HG02884 (cell line): ENCODE data around the gene C16orf46.
A peak's percentile ranks its signal among the peaks of the same experiment; 100 is the strongest.
"Not testable (repeated sequence)": the region's sequence is repeated elsewhere in the genome, so short reads cannot be mapped to it uniquely, and the experiment has no call there.

Experiments
- ATAC-seq: cut with Tn5 transposase; IDR thresholded peaks from one replicate; pipeline ENCODE4 v1.9.1; 2021; ENCODE audit warnings: mild to moderate bottlenecking, moderate library complexity; ENCODE audit not compliant: unreplicated experiment

The C16orf46 gene

DNA sequence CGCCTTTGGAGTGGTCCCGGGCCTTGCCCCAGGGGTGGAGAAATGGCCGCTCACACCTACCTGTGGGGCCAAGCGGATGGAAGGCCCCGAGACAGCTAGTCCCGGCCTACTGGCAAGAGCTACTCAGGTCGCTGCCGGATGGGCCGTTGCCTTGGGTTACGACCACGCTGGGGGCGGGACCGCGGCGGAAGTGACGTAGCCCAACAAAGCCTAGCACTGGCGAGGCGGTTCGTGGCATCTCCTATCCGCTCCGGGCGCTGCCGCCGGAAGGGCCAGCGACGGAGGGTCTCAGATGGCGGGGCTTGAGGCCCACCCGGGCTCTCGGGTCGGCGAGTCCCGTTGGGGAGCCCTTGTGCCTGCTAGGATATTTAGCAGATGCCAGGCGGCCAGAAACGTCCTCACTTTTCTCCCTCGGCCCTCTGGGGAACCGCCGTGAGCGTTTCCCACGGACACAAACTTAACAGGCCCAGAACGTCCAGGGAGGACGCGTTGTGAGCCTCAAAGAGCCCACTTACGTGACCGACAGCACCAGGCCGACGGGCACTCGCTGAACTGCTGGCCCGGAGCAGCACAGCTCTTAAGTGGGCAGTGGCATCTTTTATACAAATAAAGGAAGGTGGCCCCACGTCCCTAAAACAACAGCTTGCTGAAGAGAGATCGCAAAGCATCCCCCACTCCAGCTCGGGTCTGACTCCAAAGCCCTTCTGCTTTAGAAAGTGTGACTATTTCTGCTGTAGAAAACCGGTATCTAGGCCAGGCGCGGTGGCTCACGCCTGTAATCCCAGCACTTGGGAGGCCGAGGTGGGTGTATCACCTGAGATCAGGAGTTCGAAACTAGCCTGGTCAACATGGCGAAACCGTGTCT, at the start of gene C16orf46:
Gene C16orf46 (minus strand): TSS at position 163 of the 865 bp plus-strand sequence. CDS start 13,283 bp downstream, outside the sequence.
- peak; percentile 91 for ATAC-seq

DNA sequence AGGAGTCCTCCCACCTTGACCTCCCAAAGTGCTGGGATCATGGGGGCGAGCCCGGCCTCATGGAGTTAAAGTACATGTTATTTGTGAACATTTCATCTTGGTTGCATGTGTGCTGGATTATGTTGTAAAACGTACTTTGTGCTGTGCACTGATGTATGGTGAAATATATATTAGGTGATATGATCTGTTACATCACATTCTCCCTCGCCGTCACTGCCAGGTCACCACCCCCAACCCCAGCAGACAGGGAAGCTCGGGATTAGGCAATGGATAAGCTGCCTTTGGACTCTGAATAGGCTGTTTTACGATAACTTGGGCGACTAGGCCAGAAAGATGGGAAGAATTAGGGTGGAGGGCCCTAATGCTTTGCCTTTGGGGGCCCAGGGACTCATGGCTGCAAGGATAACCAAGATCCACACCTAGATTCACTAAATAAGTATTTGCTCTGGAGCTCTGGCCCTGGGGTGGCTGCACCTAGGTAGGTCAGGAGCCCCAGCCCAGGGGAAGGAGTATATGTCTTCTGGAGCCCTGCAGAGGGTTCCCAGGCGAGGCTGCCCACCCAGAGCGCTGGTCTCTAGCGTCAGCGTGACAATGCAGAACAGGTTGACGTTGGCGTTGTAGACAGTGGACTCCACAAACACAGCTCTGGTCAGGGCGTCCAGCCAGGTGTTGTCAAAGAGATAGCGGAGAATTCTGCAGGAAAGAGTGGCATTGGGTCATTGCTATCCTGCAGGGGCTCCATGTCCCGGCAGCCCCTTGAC, 46.2 kb upstream of the C16orf46 start:
- ATAC-seq = no peak

- no peak for ATAC-seq
Observed at GRCh38 chr16:81121474-81121990, 44.5 kb upstream of the C16orf46 start.

DNA sequence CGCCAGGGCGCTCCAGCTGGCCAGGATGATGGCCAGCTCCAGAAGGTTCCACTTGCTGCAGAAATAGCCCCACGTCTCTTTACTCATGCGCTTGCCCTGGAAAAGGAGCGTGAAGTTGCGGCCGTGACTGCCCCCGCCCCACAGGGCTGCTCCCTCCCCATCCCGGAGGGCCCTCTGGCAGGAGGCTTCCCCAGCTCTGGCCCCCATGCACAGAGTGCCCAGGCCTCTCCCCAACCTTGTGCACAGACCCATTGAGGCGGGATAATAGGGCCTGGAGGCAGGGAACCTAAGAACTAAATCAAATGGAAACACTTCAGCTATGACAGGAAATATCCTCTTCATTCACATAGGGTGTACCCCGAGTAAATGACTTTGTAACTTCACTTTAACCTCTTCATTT, 40.4 kb upstream of the C16orf46 start:
- ATAC-seq = no peak

DNA sequence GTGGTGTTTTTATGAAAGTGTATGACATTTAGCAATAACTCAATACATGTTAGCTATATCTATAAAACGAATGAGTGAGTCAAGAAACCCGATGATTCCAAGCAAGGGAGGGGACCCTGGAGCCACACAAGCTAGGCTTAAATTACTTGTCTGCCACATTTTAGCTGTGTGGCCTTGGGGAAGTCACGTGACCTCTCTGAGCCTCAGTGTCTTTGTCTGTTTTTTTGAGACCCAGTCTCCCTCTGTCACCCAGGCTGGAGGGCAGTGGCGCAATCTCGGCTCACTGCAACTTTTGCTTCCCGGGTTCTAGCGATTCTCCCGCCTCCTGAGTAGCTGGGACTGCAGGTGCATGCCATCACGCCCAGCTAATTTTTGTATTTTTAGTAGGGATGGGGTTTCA, 39.2 kb upstream of the C16orf46 start:
- no peak for ATAC-seq

- ATAC-seq = no peak
Observed at GRCh38 chr16:81112453-81112852, 35.4 kb upstream of the C16orf46 start.

DNA sequence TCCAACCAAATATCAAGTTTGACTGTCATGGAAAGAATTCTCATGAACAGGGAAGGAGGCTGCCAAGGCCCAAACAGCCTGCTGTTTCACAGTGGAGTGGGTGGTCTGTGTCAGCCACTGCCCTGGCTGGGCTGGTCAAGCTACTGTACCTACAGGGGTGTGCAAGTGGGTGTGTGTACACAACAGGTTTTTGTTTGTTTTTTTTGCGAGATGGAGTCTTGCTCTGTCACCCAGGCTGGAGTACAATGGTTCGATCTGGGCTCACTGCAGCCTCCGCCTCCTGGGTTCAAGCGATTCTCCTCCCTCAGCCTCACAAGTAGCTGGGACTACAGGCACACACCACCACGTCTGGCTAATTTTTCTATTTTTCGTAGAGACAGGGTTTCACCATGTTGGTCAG, 32.2 kb upstream of the C16orf46 start:
- not testable (repeated sequence) for ATAC-seq

GRCh38 chr16:81107511-81107910, 30.5 kb upstream of the C16orf46 start:
- ATAC-seq = no peak

GRCh38 chr16:81106826-81107503, 29.9 kb upstream of the C16orf46 start:
- ATAC-seq = no peak

DNA sequence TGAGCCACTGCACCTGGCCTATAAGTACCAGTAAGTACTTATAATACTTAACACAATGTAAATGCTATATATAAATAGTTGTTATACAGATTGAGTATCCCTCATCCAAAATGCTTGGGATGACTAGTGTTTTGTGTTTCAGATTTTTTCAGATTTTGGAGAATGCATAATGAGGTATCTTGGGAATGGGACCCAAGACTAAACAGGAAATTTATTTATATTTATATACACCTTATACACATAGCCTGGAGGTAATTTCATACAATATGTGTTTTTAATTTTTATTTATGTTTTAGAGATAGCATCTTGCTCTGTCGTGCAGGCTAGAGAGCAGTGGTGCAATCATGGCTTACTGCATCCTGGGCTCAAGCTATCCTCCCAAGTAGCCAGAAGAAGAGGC, 28.9 kb upstream of the C16orf46 start:
- no peak for ATAC-seq

DNA sequence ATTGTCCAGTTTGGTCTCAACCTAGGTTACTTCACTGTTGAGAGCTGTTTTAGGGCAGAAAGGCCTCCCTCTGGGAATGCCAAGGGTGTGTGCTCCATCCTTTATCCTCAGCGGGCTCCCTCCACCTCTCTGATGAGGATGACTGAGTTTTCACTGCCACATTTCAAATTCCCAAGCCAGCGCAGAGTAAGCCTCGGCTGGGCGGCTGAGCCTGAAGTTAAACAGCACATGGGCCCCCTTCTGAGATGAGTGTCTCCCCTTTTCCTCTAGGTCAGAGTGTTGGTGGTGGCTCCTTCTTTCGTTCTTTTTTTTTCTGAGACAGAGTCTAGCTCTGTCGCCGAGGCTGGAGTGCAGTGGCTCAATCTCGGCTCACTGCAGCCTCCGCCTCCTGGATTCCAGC, 24.7 kb upstream of the C16orf46 start:
- ATAC-seq = no peak

DNA sequence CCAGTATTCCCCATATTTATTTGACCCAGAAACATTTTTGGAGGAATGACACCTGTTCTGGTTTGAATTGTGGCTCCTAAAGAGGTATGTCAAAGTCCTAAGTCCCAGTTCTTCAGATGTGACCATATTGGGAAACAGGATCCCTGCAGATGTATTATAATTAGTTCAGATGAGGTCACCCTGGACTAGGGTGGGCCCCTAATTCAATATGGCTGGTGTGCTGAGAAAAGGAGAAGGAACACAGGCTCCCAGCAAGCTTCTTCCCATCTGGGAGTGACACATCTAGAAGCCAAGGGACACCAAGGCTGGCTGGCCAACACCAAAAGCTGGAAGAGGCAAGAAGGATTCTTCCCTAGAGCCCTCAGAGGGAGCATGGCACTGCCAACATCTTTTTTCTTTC, 22.9 kb upstream of the C16orf46 start:
- ATAC-seq = no peak

- ATAC-seq = no peak
Observed at GRCh38 chr16:81097230-81097629, 20.2 kb upstream of the C16orf46 start.

DNA sequence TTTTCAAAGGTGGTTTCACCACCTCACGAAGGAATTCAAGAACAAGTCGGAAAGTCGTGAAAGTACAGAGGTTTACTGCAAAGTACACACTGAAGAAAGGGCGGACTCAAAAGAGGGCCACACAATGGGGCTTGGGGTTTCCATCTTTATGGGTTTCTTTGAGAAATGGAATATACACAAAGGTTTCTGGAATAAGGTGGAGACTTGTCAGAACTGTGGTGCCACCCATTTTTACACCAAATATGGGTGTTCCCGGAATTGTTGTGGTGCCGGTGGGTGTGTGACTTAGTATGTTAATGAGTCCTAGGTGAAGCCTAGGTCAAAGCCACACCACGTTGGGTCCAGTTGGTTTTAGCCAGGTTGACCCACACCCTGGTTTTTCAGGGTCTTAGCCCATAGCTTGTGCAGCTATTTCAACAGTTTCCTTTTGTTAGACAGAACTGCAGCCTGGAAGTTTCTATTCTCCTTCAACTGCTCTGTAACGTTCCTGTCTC, 19.7 kb upstream of the C16orf46 start:
- ATAC-seq = no peak

- ATAC-seq = peak; percentile 98
Observed at GRCh38 chr16:81095953-81096714, 19.1 kb upstream of the C16orf46 start, which contains the start of gene GCSH. Gene GCSH (minus strand): TSS chr16:81096395. CDS start chr16:81096278, 117 bp downstream.

GRCh38 chr16:81095653-81095952, 18.6 kb upstream of the C16orf46 start:
- peak; percentile 4 for ATAC-seq

GRCh38 chr16:81094771-81095251, 17.8 kb upstream of the C16orf46 start:
- ATAC-seq = no peak

DNA sequence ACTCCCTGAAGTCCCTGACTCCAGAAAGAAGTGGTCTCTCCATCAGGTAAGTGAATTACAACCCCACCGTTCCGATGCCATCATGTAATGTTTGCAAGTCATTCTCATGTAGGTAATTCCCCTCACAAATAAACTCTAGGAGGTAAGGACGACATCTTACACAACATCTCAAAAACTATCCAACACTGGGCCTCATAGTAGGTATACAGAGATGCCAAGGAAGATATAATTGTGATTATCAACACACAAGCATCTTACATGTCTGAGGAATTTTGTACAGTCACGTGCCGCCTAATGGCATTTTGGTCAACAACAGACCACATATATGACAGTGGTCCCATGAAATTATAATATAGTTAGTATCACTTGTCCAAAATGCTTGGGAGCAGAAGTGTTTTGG, 11.8 kb upstream of the C16orf46 start:
- ATAC-seq = no peak

- ATAC-seq = no peak
Observed at GRCh38 chr16:81081014-81081413, 4.0 kb upstream of the C16orf46 start.

DNA sequence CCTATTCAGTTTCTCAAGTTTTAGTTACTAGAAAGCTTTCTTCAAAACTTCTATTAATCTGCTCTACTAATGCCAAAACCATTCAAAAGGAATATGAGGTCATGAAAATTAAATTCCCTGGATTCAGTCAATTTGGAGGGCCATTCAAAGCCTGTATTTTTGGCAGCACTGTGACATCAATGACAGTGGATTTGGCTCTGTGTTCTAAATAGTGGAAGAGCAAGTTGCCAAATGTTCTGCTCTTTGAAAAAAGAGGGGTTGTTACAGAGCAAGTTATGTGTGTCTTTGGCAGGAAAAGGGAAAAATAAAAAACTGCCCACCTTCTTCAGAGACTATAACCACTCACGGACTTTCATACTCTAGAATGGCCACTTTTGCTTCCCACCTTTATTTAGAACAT, 3.2 kb upstream of the C16orf46 start:
- no peak for ATAC-seq
